ENCODE measurements around the gene CNNM4.

CNNM4 gene

DNA sequence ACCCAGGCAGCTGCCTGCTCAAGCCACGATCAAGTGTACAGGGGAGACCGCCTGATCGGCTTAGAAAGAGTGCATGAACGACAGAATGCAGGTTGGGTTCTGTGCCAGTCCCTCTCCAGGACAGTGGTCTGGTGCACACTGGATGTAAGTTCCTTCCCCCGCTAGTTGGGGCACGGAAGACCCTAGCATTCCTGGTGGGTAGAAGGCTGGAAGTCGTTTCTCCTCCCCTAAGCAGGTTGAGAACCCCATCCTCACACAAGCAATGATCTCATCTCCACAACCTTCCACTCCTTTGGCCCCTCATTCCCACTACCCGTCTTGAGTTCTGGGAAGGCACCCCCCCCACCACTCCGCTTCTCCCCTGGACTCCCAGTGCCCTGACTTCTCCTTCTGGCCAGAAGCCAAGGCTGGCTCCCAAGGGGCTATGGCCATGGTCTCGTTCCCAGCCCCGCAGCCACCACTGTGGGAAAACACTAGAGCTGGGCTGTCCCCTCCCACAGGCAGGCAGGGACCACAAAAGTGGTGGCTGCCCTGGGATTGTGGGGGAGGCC lies 98.5 kb downstream of the CNNM4 start:
- DNase-seq (ENCODE audit: low read depth) = no peak

DNA sequence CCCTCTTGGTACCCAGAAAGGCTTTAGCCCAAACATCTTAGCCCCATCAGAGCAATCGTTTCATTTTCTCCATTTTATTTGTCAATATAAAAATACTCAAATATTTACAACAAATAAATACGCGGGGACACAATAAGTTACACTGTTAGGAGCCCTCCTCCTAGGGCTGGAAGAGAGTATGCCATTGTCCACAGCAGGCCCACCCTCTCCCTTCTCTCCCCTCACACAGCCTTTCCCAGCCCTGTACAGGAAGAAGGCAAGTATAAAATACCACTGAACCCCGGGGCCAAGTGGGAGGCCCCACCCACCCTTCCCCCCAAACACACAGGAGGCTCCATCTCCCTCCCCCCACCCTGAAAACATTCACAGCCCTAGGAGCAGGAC lies 99.0 kb downstream of the CNNM4 start:
- DNase-seq (ENCODE audit: low read depth) = no peak

DNA sequence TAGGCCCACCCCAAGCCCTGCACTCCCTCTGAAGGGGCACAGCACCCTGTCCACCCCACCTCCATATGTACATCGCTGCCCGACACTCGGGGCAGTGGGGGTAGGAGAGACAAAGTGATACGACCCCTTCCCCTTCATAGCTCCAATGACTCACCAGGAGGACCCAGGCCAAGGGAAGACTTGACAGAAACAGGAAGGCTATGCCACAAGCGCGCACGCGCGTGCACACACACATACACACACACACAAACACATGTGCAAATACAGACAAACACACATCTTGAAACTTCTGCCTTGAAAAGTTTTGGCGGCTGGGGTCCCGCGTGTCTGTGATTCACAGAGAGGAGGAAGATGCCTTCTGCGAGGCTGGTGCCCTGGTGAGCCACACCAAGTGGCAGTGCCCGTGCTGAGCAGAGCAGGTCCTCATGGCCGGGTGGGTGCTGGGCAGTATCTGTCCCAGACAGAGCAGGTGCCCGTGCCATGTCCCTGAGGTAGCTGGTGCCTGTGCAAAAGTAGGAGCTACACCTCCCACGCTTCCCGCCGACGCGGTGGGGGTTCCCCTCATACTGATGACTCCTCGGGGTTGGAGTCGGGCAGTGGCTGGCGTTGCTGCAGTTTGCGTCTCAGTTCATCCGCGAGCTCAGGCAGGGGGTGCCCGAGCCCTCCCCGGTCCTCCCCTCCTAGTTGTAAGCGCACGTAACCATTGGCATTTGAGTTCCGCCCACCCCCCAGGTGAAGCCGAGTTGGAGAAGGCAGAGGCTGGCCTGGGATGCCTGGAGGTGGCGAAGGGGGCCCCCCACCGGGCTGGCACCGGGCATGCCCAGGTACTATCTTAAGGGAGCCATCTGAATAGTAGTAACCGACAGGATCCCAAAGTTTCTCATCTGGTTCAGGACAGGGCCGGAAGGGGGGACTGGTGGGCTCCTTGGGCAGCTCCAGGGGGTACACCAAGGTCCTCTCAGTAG lies 99.6 kb downstream of the CNNM4 start:
- no peak for DNase-seq (ENCODE audit: low read depth)

DNA sequence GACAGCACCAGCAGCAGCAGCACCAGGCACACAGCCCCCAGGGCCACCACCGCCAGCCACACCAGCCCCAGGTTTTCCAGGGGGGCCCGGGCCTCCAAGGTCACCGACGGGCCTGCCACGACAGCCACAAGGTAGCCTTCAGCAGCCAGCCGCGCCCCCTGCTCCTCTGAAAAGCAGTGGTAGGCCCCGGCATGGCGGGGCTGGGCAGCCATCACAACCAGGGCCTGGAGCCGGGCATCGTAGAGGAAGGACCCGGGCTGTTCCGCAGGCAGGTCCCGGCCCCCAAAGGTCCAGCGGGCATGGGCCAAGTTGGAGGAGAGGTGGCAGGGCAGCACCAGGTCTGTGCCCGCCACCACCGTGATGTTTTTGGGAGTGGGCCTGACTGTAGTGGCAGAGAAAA lies 100.4 kb downstream of the CNNM4 start:
- DNase-seq (ENCODE audit: low read depth) = no peak

All from iris pigment epithelial cell (primary cell).